Measurements from ENCODE around the gene PKHD1.

The PKHD1 gene
- 0 to 0.39 (median 0.04) reads per million in 3 experiments for total RNA-seq

- DNase-seq = no peak
These were observed at the start of gene PKHD1 for GRCh38 chr6:52087498-52087999. TSS of gene PKHD1 (minus strand) at chr6:52087613. CDS start at chr6:52084933, 2,680 bp downstream.

- no peak for DNase-seq
These were observed 49.6 kb upstream of the PKHD1 start for GRCh38 chr6:52136934-52137467.

GRCh38 chr6:52136055-52136454, 48.6 kb upstream of the PKHD1 start:
- no peak for DNase-seq

- no peak for DNase-seq
These were observed 47.8 kb upstream of the PKHD1 start for GRCh38 chr6:52135217-52135616.

GRCh38 chr6:52134011-52134410, 46.6 kb upstream of the PKHD1 start:
- DNase-seq = no peak

GRCh38 chr6:52133324-52133723, 45.9 kb upstream of the PKHD1 start:
- no peak for DNase-seq

- no peak for DNase-seq
These were observed 44.9 kb upstream of the PKHD1 start for GRCh38 chr6:52132292-52132691.

GRCh38 chr6:52130440-52130839, 43.0 kb upstream of the PKHD1 start:
- DNase-seq = no peak

- no peak for DNase-seq
These were observed 40.5 kb upstream of the PKHD1 start for GRCh38 chr6:52127957-52128356.

GRCh38 chr6:52126231-52126630, 38.8 kb upstream of the PKHD1 start:
- no peak for DNase-seq

GRCh38 chr6:52125572-52125971, 38.2 kb upstream of the PKHD1 start:
- no peak for DNase-seq

- DNase-seq = no peak
These were observed 37.7 kb upstream of the PKHD1 start for GRCh38 chr6:52125139-52125538.

GRCh38 chr6:52124126-52125121, 37.0 kb upstream of the PKHD1 start:
- DNase-seq = no peak

GRCh38 chr6:52123251-52123650, 35.8 kb upstream of the PKHD1 start:
- no peak for DNase-seq

GRCh38 chr6:52117352-52117751, 29.9 kb upstream of the PKHD1 start:
- no peak for DNase-seq

- no peak for DNase-seq
These were observed 29.2 kb upstream of the PKHD1 start for GRCh38 chr6:52116605-52116948.

- DNase-seq = no peak
These were observed 28.6 kb upstream of the PKHD1 start for GRCh38 chr6:52115891-52116604.

- DNase-seq = no peak
These were observed 27.8 kb upstream of the PKHD1 start for GRCh38 chr6:52115145-52115741.

- DNase-seq = no peak
These were observed 21.8 kb upstream of the PKHD1 start for GRCh38 chr6:52109171-52109571.

- no peak for DNase-seq
These were observed 20.7 kb upstream of the PKHD1 start for GRCh38 chr6:52108128-52108527.

- no peak for DNase-seq
These were observed 19.6 kb upstream of the PKHD1 start for GRCh38 chr6:52106994-52107393.

- no peak for DNase-seq
These were observed 17.6 kb upstream of the PKHD1 start for GRCh38 chr6:52104979-52105378.

GRCh38 chr6:52103623-52104022, 16.2 kb upstream of the PKHD1 start:
- no peak for DNase-seq

Measured in central memory CD4-positive, alpha-beta T cell (primary cell).